ENCODE results near the gene CLSTN2. TPM values are rescaled to one million over a fixed set of nuclear protein-coding genes. Genes with fewer than 3 reads are reported as not detected.

CLSTN2 gene
- total and polyA plus RNA-seq, 2 of the 8 experiments (the other 6 are each of a cell fraction or from before 2014, with no cell fraction given) = 0.39 to 0.52 TPM

DNA sequence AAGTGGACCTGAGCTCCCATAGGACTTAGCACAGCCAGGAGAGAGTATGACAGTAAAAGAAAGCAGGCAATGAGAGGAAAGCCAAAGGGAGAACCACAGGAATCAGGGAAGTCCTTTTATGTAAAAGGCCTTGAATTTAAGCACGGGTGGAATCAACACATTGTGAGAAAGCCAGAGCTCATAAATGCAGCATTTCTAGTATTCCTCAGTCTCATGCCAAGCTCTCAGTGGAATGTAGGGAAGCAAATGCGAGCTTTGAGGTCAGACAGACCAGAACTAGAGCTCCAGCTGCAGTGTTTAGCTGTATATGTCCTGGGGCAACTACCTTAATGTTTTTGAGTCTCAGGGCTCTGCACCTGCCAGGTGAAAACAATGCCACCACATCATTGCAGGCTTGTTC, 610.8 kb downstream of the CLSTN2 start:
- Histone ChIP-seq H3K4me3 (ENCODE audit: extremely low read depth in 1 of 4, insufficient read depth in 2 of 4, low read depth in 3 of 4, low read length in 4 of 4) (no peak overlapping the region), H3K23ac (ENCODE audit: insufficient read length) (no peak overlapping the region), H2BK20ac (ENCODE audit: low read length) (no peak overlapping the region), H2BK15ac (ENCODE audit: low read length) (no peak overlapping the region), H4K5ac (ENCODE audit: insufficient read length, low read depth, low read length) (no peak overlapping the region), H3K79me2 (ENCODE audit: control insufficient read depth in 1 of 2, insufficient read depth in 2 of 2, low read length in 2 of 2) (no peaks in the 10 kb centered on the region), H3K4me2 (ENCODE audit: insufficient read depth in 1 of 2, low read depth in 2 of 2, low read length in 2 of 2) (no peak overlapping the region), H4K20me1 (replicated peaks in 1 of 2; ENCODE audit: control insufficient read depth in 1 of 2, insufficient read depth in 2 of 2, low read length in 2 of 2) (no peaks in the 10 kb centered on the region), H3K27ac (ENCODE audit: low read depth, low read length) (no peak overlapping the region), H4K8ac (ENCODE audit: extremely low read depth, insufficient read depth, low read length) (no peak overlapping the region), H3K79me1 (ENCODE audit: low read depth, low read length) (no peaks in the 10 kb centered on the region), H3K9me3 (ENCODE audit: insufficient read depth in 2 of 2, low read depth in 1 of 2, low read length in 1 of 2) (no peaks in the 10 kb centered on the region), H3K18ac (ENCODE audit: extremely low read depth, low read length) (no peak overlapping the region), H2BK120ac (replicated peaks; ENCODE audit: low read depth, low read length) (no peak overlapping the region), H3K4me1 (replicated peaks in 1 of 4; ENCODE audit: control insufficient read depth in 3 of 4, insufficient read depth in 4 of 4, low read length in 3 of 4) (no peaks in the 10 kb centered on the region), H3K14ac (ENCODE audit: insufficient read length) (no peak overlapping the region), H3K23me2 (ENCODE audit: low read depth, low read length) (no peaks in the 10 kb centered on the region), H2BK5ac (ENCODE audit: low read depth, low read length) (no peak overlapping the region), H4K91ac (replicated peaks; ENCODE audit: insufficient read length, low read length) (no peak overlapping the region), H3K36me3 (ENCODE audit: control insufficient read depth in 2 of 4, insufficient read depth in 4 of 4, low read length in 3 of 4) (no peaks in the 10 kb centered on the region), H3K4ac (replicated peaks; ENCODE audit: insufficient read length, low read depth, low read length) (no peak overlapping the region), H2AFZ (ENCODE audit: low read length) (no peak overlapping the region), H2BK12ac (ENCODE audit: low read depth, low read length) (no peak overlapping the region), H3K56ac (replicated peaks; ENCODE audit: insufficient read length, low read depth, low read length) (no peak overlapping the region), H3K9ac (replicated peaks in 1 of 4; ENCODE audit: extremely low read depth in 1 of 4, low read depth in 3 of 4, low read length in 3 of 4) (no peak overlapping the region), H3K27me3 (replicated peaks in 1 of 4; ENCODE audit: control insufficient read depth in 3 of 4, extremely low read depth in 1 of 4, insufficient read depth in 3 of 4, low read length in 3 of 4) (no peaks in the 10 kb centered on the region; a peak in 1 of 7 replicates), H2AK5ac (ENCODE audit: low read depth, low read length) (no peak overlapping the region)
- ChIA-PET POLR2A (ENCODE audit: partially characterized antibody) (no interaction called here), CTCF (ENCODE audit: partially characterized antibody) (interaction anchor here (0.8 to 1.5 kb wide), 3 partner anchors 271 to 453 kb away, joined by 3 to 4 read pairs (median 4); no protein-coding TSS in a partner anchor)
- TF ChIP-seq SIRT6 (IDR thresholded peaks at IDR 0.05; ENCODE audit: low read length) (no peak), RBBP5 (IDR thresholded peaks at IDR 0.05; ENCODE audit: borderline replicate concordance, low read depth, low read length) (no peak), SRF (IDR thresholded peaks at IDR 0.05; ENCODE audit: low read depth, low read length) (no peak), TCF12 (IDR thresholded peaks at IDR 0.05; ENCODE audit: low read depth, low read length) (no peak), YY1 (IDR thresholded peaks at IDR 0.05; ENCODE audit: low read depth, low read length) (no peak), KDM5A (IDR thresholded peaks at IDR 0.05; ENCODE audit: low read length) (no peak)
- no peak for FAIRE-seq
- no peak for DNase-seq (ENCODE audit: low read depth in 1 of 2, low spot score in 2 of 2)
- 83% methylated on average over 2 of the region's 2 CpGs; no CpG with 5 or more reads in 1 of the 2 experiments for WGBS, 2 experiments (ENCODE audit: extremely low coverage in 1 of 2, insufficient coverage in 1 of 2, insufficient read length in 1 of 2, insufficient replicate concordance in 2 of 2, low coverage in 1 of 2, low lambda C conversion rate in 2 of 2, missing lambda C conversion rate in 1 of 2)

All from H1 (cell line).